ENCODE data around the gene VARS1.

VARS1 gene

DNA sequence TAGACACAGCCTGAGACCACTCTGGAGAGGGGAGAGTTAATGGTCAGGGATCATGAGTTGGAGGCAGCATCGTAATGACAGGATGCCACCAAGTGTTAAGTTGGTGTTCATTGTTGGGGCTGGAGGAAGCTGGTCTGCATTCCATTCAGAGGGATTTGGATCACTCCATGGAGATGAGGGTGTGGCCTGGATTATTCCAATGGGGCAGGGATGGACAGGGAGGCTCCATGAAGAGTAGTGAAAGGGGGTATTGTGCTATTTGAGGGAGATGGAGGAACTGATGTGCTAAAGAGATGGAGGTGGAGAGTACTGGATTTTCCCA lies 32.0 kb downstream of the VARS1 start:
- ChIA-PET CTCF (interaction anchor here (1.4 to 1.5 kb wide), 2 partner anchors 28 to 32 kb away, joined by 3 to 5 read pairs; partner anchors contain the start of gene VARS1), POLR2A (no interaction called here)
- TF ChIP-seq, protein P1, sequence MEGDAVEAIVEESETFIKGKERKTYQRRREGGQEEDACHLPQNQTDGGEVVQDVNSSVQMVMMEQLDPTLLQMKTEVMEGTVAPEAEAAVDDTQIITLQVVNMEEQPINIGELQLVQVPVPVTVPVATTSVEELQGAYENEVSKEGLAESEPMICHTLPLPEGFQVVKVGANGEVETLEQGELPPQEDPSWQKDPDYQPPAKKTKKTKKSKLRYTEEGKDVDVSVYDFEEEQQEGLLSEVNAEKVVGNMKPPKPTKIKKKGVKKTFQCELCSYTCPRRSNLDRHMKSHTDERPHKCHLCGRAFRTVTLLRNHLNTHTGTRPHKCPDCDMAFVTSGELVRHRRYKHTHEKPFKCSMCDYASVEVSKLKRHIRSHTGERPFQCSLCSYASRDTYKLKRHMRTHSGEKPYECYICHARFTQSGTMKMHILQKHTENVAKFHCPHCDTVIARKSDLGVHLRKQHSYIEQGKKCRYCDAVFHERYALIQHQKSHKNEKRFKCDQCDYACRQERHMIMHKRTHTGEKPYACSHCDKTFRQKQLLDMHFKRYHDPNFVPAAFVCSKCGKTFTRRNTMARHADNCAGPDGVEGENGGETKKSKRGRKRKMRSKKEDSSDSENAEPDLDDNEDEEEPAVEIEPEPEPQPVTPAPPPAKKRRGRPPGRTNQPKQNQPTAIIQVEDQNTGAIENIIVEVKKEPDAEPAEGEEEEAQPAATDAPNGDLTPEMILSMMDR (IDR thresholded peaks at IDR 0.05; ENCODE audit: insufficient read depth, low read length, missing control alignments), result no peak
- DNase-seq (ENCODE audit: low read depth, low spot score), result no peak
- H3K4me3 ChIP-seq (ENCODE audit: low read depth, low read length), result no peak overlapping the region

DNA sequence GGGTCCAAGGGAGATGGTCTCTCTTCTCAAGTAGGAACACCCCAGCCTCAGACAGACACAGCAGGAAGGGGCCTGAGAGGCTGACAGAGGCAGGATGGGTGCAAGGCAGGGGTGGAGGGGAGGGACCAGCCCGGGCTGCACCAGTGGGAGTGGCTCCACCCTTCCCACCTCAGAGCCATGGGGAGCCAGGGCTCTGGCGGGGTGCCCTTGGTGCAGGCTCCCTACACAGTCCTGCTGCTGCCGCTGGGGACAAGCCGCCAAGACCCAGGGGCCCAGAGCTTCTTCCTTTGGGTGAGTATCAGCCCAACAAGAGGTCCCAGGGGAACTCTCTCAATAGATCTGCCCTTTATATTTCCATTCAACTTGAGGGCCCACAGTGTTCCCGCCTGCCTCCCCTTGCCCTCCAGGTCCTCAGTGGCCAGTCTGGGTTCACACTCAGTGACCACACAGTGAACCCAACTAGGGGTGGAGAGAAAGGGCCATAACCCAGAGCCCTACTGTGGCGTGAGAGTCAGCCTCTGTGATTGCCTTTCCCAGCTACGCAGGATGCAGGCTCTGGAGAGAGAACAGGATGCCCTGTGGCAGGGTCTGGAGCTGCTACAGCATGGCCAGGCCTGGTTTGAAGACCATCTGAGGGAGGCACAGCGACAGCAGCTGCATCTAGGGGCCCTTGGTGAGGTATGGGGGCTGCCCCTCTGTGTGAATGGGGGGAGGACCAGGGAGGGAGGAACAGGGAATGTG lies 32.5 kb downstream of the VARS1 start:
- ChIA-PET CTCF (interaction anchor here (1.4 kb wide), 1 partner anchor 28 kb away, joined by 5 read pairs; no protein-coding TSS in a partner anchor), POLR2A (no interaction called here)
- TF ChIP-seq, protein P1 (IDR thresholded peaks at IDR 0.05; ENCODE audit: insufficient read depth, low read length, missing control alignments), result no peak
- no peak for DNase-seq (ENCODE audit: low read depth, low spot score)
- H3K4me3 ChIP-seq (ENCODE audit: low read depth, low read length), result no peak overlapping the region

DNA sequence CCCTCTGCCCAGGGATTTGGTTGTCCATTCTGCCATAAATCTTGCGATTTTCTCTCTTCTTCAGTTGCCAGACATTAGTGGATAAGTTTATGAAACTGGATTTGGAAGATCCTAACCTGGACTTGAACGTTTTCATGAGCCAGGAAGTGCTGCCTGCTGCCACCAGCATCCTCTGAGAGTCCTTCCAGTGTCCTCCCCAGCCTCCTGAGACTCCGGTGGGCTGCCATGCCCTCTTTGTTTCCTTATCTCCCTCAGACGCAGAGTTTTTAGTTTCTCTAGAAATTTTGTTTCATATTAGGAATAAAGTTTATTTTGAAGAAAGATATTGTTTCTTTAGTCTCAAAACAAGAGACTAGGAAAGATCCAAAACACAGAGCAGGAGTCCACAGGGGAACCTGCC lies 33.2 kb downstream of the VARS1 start, which contains the start of gene SAPCD1:
Gene SAPCD1, plus strand, starts transcription at position 301 of the 400 bp plus-strand sequence. CDS start 399 bp downstream, outside the sequence.
- DNase-seq (ENCODE audit: low read depth, low spot score), result no peak
- no peak within 1 kb of the TSS for H3K4me3 ChIP-seq (ENCODE audit: low read depth, low read length)
- POLR2A ChIA-PET, result no interaction called here
- CTCF ChIA-PET, result interaction anchor here (1.4 to 1.8 kb wide), 2 partner anchors 8 to 29 kb away, joined by 5 to 12 read pairs; no protein-coding TSS in a partner anchor
- TF ChIP-seq, protein P1 (IDR thresholded peaks at IDR 0.05; ENCODE audit: insufficient read depth, low read length, missing control alignments), result no peak

DNA sequence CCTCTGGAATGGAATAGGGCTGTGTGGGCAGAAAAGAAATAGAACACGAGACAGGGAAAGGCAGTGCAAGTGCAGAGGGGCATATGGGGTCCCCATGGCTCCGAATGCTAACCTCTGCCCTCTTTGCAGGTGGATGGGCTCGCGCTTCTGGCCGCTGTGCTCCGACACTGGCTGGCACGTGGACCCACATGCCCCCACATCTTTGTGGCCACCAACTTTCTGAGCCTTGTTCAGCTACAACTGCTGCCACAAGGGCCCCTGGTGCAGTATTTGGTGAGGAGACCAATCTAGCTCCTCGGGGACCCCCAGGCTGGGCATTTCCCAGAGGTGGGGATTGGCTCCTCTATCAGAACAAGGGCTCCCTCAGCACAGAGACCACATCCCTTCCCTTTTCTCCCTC lies 34.2 kb downstream of the VARS1 start:
- TF ChIP-seq, protein P1 (IDR thresholded peaks at IDR 0.05; ENCODE audit: insufficient read depth, low read length, missing control alignments), result no peak
- no peak for DNase-seq (ENCODE audit: low read depth, low spot score)
- H3K4me3 ChIP-seq (ENCODE audit: low read depth, low read length), result no peak overlapping the region
- CTCF ChIA-PET, result interaction anchor here (1.8 kb wide), 2 partner anchors 9 to 30 kb away, joined by 5 to 12 read pairs; no protein-coding TSS in a partner anchor
- POLR2A ChIA-PET, result interaction anchor here (0.7 kb wide), 1 partner anchor 10 kb away, joined by 3 read pairs; no protein-coding TSS in a partner anchor

DNA sequence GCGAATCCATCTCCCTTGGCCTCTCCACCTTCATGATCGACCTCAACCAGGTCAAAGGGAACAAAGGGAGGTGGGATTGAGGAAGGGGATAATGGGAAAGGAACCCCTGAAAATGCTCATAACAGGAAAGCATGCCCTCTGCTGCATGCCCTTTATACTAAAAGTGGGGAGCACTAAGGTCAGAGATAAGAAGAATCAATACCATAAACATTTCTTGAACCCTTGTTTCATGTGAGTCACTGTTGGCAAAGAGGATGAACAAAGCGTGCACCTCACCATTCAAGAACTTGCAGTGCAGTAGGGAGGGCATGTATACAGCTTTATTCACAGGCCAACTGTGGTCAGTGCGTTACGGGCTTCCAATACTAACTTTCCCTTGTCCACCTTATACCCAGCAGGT lies 34.8 kb downstream of the VARS1 start:
- TF ChIP-seq, protein P1 (IDR thresholded peaks at IDR 0.05; ENCODE audit: insufficient read depth, low read length, missing control alignments), result no peak
- DNase-seq (ENCODE audit: low read depth, low spot score), result no peak
- no peak overlapping the region for H3K4me3 ChIP-seq (ENCODE audit: low read depth, low read length)
- ChIA-PET CTCF (interaction anchor here (1.8 kb wide), 2 partner anchors 9 to 30 kb away, joined by 5 to 12 read pairs; no protein-coding TSS in a partner anchor), POLR2A (interaction anchor here (0.7 kb wide), 1 partner anchor 10 kb away, joined by 3 read pairs; no protein-coding TSS in a partner anchor)

DNA sequence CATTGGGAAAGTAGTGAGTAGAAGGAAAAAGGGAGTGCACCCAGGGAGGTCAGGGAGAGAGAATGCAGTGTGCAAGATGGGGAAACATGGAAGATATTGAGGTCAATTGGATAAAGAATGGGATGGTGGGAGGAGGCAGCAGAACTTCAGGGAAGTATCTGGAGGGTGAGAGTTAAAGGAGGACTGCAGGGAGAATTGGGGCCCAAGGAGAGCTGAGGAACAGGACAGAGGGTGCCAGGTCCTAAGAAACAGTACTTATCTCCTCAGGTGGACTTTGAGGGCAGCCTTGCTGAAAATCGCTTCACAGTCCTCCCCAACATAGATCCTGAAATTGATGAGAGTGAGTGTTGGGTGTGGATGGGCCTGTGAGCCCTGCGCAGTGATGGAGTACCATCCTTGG lies 37.3 kb downstream of the VARS1 start:
- ChIA-PET CTCF (interaction anchor here (1.1 to 5.4 kb wide), 2 partner anchors 11 to 132 kb away, joined by 4 to 28 read pairs; no protein-coding TSS in a partner anchor), POLR2A (no interaction called here)

More for the DNA sequence above, 37.3 kb downstream of the VARS1 start:
- no peak for DNase-seq (ENCODE audit: low read depth, low spot score)
- no peak overlapping the region for H3K4me3 ChIP-seq (ENCODE audit: low read depth, low read length)
- TF ChIP-seq, protein P1 (IDR thresholded peaks at IDR 0.05; ENCODE audit: insufficient read depth, low read length, missing control alignments), result no peak
